Ovary (tissue), 3 donors: ENCODE data around the gene AGAP9.

Experiments used
- EP300 ChIP-seq: sonication (generic); formaldehyde crosslinking; IDR thresholded peaks from one replicate; pipeline ENCODE4 v1.6.1; 2017; ENCODE audit warnings: antibody characterized with exemption
- POLR2A ChIP-seq: fragments of 450-650 bp; IDR thresholded peaks from one replicate; pipeline ENCODE4 v1.6.1; 2017; ENCODE audit warnings: antibody characterized with exemption, mild to moderate bottlenecking, moderate library complexity
- TF ChIP-seq, protein P1 (sequence below), 3 donors: fragments of 450-650 bp in 2 of 3; fragments of 200-600 bp in 1 of 3; IDR thresholded peaks; one replicate each; pipeline versions ENCODE4 v1.5.1 to v1.8.0; 2016 to 2022; ENCODE audit warnings: antibody characterized with exemption in 3 of 3, mild to moderate bottlenecking in 1 of 3
- donor health status: DM: no; HTN: no; CAD: no.

DNA sequence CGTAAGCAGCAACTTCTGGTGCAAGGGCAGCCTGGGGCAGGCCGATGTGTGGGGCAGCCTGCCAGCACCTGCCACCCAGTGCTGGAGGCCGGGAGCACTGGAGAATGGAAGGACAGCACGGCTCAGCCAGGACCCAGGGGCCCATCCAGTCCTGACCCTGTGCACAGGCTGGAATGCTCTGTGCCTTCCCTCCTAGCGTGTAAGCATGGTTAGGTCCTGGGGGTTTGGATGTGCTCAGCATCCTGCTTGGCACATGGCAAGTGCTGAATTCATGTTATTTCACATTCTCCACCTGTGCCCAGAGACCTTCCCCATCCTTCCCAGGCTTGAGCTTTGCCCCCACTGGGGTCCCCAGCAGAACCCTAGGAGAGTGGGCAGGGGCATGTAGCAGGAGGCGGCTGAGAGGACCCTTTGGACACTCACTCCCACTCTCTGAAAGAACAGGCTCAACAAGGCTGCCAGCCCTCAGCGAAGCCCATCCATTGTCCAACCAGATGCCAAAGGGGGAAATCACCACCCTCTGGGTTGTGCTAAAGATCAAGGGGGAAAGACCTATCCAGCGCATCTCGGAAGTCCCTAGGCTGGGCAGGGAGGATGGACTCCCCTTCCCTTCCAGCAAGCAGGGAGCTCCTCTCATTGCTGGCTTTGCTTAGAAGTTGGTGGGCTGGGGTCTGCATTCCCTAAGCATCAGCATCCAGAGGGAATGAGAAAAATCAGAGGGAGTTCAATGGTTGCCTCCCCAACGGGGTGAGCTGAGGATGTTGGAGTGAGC lies 69.2 kb downstream of the AGAP9 start:
- TF ChIP-seq, protein P1, sequence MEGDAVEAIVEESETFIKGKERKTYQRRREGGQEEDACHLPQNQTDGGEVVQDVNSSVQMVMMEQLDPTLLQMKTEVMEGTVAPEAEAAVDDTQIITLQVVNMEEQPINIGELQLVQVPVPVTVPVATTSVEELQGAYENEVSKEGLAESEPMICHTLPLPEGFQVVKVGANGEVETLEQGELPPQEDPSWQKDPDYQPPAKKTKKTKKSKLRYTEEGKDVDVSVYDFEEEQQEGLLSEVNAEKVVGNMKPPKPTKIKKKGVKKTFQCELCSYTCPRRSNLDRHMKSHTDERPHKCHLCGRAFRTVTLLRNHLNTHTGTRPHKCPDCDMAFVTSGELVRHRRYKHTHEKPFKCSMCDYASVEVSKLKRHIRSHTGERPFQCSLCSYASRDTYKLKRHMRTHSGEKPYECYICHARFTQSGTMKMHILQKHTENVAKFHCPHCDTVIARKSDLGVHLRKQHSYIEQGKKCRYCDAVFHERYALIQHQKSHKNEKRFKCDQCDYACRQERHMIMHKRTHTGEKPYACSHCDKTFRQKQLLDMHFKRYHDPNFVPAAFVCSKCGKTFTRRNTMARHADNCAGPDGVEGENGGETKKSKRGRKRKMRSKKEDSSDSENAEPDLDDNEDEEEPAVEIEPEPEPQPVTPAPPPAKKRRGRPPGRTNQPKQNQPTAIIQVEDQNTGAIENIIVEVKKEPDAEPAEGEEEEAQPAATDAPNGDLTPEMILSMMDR (IDR thresholded peaks at IDR 0.05) = no peak
- no peak for TF ChIP-seq POLR2A
- TF ChIP-seq EP300 = no peak
